Osteoblast (primary cell): ENCODE results near the gene LPAR1. TPM values are rescaled to one million over a fixed set of nuclear protein-coding genes. Genes with fewer than 3 reads are reported as not detected.

ENCODE experiments used
- DNase-seq: peaks from one replicate; pipeline ENCODE4 v3.0.0; 2011; ENCODE audit warnings: low spot score, mixed read lengths; ENCODE audit not compliant: insufficient read length; ENCODE audit errors: missing footprints
- H2AFZ ChIP-seq: 2 replicates; pipeline ENCODE4 v1.6.0; 2011; ENCODE audit warnings: mild to moderate bottlenecking, low read length
- H3K27ac ChIP-seq: 2 replicates; pipeline ENCODE4 v1.5.1; 2011; ENCODE audit warnings: mild to moderate bottlenecking, low read depth, low read length, moderate library complexity
- H3K27me3 ChIP-seq: 2 replicates; pipeline ENCODE4 v1.6.0; 2012; ENCODE audit warnings: mild to moderate bottlenecking, control low read depth, inconsistent platforms, low read length, moderate library complexity; ENCODE audit not compliant: insufficient read depth
- H3K36me3 ChIP-seq: 2 replicates; pipeline ENCODE4 v1.5.1; 2011; ENCODE audit warnings: mild to moderate bottlenecking, low read length, control low read depth, moderate library complexity; ENCODE audit not compliant: insufficient read depth
- H3K4me1 ChIP-seq: 2 replicates; pipeline ENCODE4 v1.5.1; 2011; ENCODE audit warnings: mild to moderate bottlenecking, low read length, control low read depth, moderate library complexity; ENCODE audit not compliant: insufficient read depth
- H3K4me2 ChIP-seq: 2 replicates; pipeline ENCODE4 v1.6.0; 2011; ENCODE audit warnings: mild to moderate bottlenecking, low read length; ENCODE audit not compliant: insufficient read depth
- H3K4me3 ChIP-seq: fragments of 200-600 bp; sonication (generic); 3 replicates; pipeline ENCODE4 v1.5.1; 2012; ENCODE audit warnings: mild to moderate bottlenecking, low read length, inconsistent platforms; ENCODE audit not compliant: insufficient read depth
- H3K79me2 ChIP-seq: 2 replicates; pipeline ENCODE4 v1.6.0; 2012; ENCODE audit warnings: mild to moderate bottlenecking, low read length, control low read depth, inconsistent platforms; ENCODE audit not compliant: insufficient read depth
- H3K9me3 ChIP-seq: 2 replicates; pipeline ENCODE4 v1.5.1; 2011; ENCODE audit warnings: low read depth, low read length, control low read depth
- H4K20me1 ChIP-seq: 2 replicates; pipeline ENCODE4 v1.6.0; 2012; ENCODE audit warnings: mild to moderate bottlenecking, low read length, control low read depth; ENCODE audit not compliant: insufficient read depth
- total RNA-seq: library from RNA; depleted of rRNA; stranded (reverse); fragments of >200 nt; gene quantifications from 2 replicates; pipeline ENCODE4 v1.2.3, GENCODE V29; 2012
- TF ChIP-seq, protein P1 (sequence below): IDR thresholded peaks from 2 replicates; pipeline ENCODE4 v1.5.1; 2011; ENCODE audit warnings: mild to moderate bottlenecking, low read depth, low read length, moderate library complexity; ENCODE audit errors: extremely low read depth

Gene LPAR1
- total RNA-seq, 1 donor, result 151 TPM

DNA sequence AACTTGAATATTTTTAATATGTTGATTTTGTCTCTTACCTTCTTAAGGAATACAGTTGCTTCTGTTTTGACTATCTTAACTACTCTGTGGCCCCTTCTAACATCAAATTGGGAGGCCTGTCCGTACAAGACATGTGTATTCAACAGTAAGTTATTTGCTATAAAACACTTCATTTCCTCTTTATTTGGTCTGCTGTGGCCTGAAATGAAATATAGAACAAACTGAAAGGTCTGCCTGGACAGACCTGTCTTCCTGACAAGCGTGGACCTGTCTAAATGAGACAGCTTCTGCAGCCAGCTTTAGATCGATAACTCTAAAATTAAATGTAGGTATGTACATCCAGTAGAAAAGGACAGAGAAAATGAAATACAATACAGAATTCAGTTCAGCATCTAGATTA is 2.2 kb upstream of the LPAR1 start:
- Histone ChIP-seq H3K36me3 (no peaks in the 10 kb centered on the region), H3K27ac (no peak overlapping the region), H2AFZ (peak overlapping the region; percentile 20), H3K79me2 (peaks cover 24% of the 10 kb centered on the region), H3K4me2 (no peak overlapping the region), H3K4me1 (peaks cover 16% of the 10 kb centered on the region), H3K27me3 (no peaks in the 10 kb centered on the region), H3K9me3 (no peaks in the 10 kb centered on the region), H4K20me1 (peaks cover 7% of the 10 kb centered on the region), H3K4me3 (no peak overlapping the region)
- DNase-seq, result no peak
- TF ChIP-seq, protein P1, sequence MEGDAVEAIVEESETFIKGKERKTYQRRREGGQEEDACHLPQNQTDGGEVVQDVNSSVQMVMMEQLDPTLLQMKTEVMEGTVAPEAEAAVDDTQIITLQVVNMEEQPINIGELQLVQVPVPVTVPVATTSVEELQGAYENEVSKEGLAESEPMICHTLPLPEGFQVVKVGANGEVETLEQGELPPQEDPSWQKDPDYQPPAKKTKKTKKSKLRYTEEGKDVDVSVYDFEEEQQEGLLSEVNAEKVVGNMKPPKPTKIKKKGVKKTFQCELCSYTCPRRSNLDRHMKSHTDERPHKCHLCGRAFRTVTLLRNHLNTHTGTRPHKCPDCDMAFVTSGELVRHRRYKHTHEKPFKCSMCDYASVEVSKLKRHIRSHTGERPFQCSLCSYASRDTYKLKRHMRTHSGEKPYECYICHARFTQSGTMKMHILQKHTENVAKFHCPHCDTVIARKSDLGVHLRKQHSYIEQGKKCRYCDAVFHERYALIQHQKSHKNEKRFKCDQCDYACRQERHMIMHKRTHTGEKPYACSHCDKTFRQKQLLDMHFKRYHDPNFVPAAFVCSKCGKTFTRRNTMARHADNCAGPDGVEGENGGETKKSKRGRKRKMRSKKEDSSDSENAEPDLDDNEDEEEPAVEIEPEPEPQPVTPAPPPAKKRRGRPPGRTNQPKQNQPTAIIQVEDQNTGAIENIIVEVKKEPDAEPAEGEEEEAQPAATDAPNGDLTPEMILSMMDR, result no peak

DNA sequence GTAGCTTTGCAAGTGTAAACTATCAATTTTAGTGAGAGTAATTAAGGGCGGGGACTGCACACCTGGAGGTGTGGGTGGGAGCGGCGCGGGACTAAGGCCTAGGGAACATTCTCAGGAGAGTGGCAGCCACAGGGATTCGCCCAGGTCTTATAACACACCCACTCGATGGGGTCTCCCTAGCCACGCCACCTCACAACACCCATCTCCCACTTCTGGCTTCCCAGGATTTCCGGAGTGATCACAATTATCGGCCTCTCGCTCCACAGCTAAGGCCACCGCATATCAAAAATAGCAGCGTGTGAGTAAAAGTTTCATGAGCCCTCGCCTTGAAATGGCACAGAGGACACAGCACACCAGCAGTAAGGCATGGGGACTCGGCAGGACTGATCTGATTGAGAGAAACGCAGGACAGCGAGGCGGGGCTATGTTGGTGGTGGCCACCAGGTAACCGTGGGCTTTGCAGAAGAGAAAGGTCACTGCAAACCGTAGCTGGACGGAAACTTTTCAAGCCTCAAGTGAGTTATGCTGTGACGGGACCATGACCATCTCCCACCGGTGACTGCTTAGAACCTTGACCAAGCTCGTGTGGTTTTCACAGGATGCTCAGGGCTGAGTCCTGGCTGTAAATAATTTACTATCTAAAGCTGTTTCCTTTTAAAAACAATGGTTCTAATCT is 1.1 kb upstream of the LPAR1 start:
- Histone ChIP-seq H3K79me2 (peaks cover 35% of the 10 kb centered on the region), H2AFZ (peak overlapping the region; percentile 75), H3K4me1 (peaks cover 27% of the 10 kb centered on the region), H3K36me3 (no peaks in the 10 kb centered on the region), H4K20me1 (peaks cover 15% of the 10 kb centered on the region), H3K27ac (peak overlapping the region; percentile 64), H3K9me3 (no peaks in the 10 kb centered on the region), H3K4me2 (peak overlapping the region; percentile 92), H3K27me3 (no peaks in the 10 kb centered on the region), H3K4me3 (peak overlapping the region; percentile 88)
- TF ChIP-seq, protein P1, result no peak
- no peak for DNase-seq

DNA sequence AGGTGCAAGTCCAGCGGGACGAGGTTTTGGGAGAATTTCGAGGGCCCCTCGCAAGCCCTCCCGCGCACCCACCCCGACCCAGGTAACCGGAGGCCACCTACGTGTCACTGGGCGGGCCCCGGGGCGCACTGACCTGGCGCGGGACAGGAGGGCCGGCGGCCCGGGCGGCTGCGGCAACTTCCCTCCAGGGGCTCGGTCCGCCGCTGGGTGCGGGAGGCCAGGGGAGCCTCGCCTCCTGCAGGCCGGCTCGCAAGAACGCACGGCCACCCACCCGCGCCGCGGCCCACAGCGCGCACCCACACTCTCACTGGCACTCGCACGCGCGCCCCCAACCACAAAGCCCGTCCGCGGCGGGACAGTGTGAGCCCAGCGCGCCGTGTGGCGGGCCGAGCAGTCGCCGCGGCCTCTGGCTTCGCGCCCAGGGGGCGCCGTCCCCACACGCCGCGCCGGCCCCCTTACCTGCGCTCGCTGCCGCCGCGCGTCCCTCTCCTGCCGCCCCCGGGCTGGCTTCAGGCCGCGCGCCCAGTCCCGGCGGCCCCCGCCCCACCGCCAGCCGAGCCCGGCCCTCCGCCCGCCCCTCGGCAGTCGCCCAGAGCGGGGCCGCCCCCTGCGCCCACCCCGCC is 451 bp downstream of the LPAR1 start:
- peak; percentile 73 for DNase-seq
- Histone ChIP-seq H3K27ac (peak overlapping the region; percentile 76), H2AFZ (peak overlapping the region; percentile 76), H3K4me2 (peak overlapping the region; percentile 96), H4K20me1 (peaks cover 20% of the 10 kb centered on the region), H3K4me3 (peak overlapping the region; percentile 88), H3K9me3 (no peaks in the 10 kb centered on the region), H3K4me1 (peaks cover 33% of the 10 kb centered on the region), H3K79me2 (peaks cover 51% of the 10 kb centered on the region), H3K36me3 (no peaks in the 10 kb centered on the region), H3K27me3 (no peaks in the 10 kb centered on the region)
- TF ChIP-seq, protein P1, result no peak

DNA sequence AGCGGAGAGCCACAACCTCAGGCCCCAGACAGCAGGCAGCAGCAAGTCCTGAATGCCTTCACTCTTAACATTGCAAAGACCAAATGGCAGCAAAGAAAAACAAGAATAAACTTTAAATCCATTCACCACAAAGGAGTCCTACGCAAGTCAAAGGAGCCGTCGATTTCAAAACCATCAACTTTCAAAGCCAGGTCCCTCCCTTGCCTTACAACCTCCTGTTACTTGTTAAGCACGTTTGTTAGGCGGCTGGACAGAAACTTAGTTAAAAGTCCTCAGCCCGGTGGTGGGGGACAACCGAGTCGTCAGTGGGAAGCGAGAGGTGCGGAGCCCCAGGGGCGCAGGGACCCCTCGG is 938 bp downstream of the LPAR1 start:
- Histone ChIP-seq H3K4me1 (peaks cover 33% of the 10 kb centered on the region), H2AFZ (peak overlapping the region; percentile 76), H3K27me3 (no peaks in the 10 kb centered on the region), H3K27ac (peak overlapping the region; percentile 76), H3K4me2 (peak overlapping the region; percentile 96), H3K4me3 (peak overlapping the region; percentile 88), H3K9me3 (no peaks in the 10 kb centered on the region), H3K36me3 (no peaks in the 10 kb centered on the region), H3K79me2 (peaks cover 55% of the 10 kb centered on the region), H4K20me1 (peaks cover 20% of the 10 kb centered on the region)
- no peak for DNase-seq
- TF ChIP-seq, protein P1, result no peak
